ENCODE data around the gene CAMSAP1.

CAMSAP1 gene

DNA sequence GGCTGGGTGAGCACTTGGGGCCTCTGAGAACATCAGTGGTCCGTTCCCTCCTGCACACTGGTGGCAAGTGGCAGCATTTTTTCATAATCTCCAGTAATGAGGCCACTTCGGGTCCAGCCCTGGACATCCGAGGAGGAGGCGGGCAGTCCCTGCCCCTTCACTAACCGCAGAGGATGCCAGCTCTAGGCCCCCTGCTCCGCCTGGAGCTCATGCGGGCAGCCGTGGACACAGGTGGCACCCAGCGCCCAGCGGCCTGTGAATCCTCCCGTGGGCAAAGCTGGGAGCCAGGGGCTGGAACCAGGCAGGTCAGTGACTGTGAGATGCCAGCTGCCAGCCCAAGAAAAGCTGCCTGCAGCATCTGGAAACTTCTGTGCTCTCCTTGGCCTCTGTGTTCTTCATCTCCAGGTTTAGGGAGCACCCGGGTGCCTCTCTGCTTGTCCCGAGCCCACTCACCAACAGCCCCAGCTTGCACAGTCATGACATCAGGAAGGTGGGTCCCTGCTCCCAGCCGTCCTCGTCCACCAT is 112.9 kb downstream of the CAMSAP1 start:
- no peaks in the 10 kb centered on the region for H3K9me3 ChIP-seq (ENCODE audit: insufficient read depth, low read length)
- H2AFZ ChIP-seq (ENCODE audit: low read depth, low read length) = no peak overlapping the region
- H3K36me3 ChIP-seq (replicated peaks; ENCODE audit: low read depth, low read length) = no peaks in the 10 kb centered on the region
- no peaks in the 10 kb centered on the region for H3K27me3 ChIP-seq (ENCODE audit: low read depth, low read length)
- no peak overlapping the region for H3K27ac ChIP-seq (ENCODE audit: low read length)
- no peak overlapping the region for H3K4me2 ChIP-seq (ENCODE audit: low read length)
- H3K4me1 ChIP-seq (ENCODE audit: low read length) = no peaks in the 10 kb centered on the region
- H3K4me3 ChIP-seq (ENCODE audit: low read length) = no peak overlapping the region
- no peaks in the 10 kb centered on the region for H4K20me1 ChIP-seq (ENCODE audit: insufficient read depth, low read length)
- TF ChIP-seq EZH2phosphoT487 (IDR thresholded peaks at IDR 0.05; ENCODE audit: low read depth) = no peak
- no peaks in the 10 kb centered on the region for H3K79me2 ChIP-seq (ENCODE audit: low read length)
- H3K9ac ChIP-seq (ENCODE audit: low read length) = no peak overlapping the region

DNA sequence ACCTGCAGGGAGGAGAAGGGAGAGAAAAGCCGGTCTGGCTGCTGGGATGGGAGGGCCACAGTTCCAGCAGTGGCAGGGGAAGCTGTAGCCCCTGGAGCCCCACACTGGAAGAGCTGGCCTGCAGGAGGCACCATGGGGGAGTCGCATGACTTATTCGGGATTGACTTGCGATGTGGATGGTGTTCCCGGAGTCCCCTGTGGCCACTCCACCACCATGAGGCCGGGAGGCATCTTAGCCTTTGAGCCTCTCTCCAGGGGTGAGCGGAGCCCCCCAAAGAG is 113.3 kb downstream of the CAMSAP1 start:
- Histone ChIP-seq H3K4me1 (ENCODE audit: low read length) (no peaks in the 10 kb centered on the region), H3K36me3 (replicated peaks; ENCODE audit: low read depth, low read length) (no peaks in the 10 kb centered on the region), H3K9me3 (ENCODE audit: insufficient read depth, low read length) (no peaks in the 10 kb centered on the region), H3K4me2 (ENCODE audit: low read length) (no peak overlapping the region), H3K27me3 (ENCODE audit: low read depth, low read length) (no peaks in the 10 kb centered on the region), H3K79me2 (ENCODE audit: low read length) (no peaks in the 10 kb centered on the region), H3K9ac (ENCODE audit: low read length) (no peak overlapping the region), H4K20me1 (ENCODE audit: insufficient read depth, low read length) (no peaks in the 10 kb centered on the region), H2AFZ (ENCODE audit: low read depth, low read length) (no peak overlapping the region), H3K4me3 (ENCODE audit: low read length) (no peak overlapping the region), H3K27ac (ENCODE audit: low read length) (no peak overlapping the region)
- TF ChIP-seq, protein P1, sequence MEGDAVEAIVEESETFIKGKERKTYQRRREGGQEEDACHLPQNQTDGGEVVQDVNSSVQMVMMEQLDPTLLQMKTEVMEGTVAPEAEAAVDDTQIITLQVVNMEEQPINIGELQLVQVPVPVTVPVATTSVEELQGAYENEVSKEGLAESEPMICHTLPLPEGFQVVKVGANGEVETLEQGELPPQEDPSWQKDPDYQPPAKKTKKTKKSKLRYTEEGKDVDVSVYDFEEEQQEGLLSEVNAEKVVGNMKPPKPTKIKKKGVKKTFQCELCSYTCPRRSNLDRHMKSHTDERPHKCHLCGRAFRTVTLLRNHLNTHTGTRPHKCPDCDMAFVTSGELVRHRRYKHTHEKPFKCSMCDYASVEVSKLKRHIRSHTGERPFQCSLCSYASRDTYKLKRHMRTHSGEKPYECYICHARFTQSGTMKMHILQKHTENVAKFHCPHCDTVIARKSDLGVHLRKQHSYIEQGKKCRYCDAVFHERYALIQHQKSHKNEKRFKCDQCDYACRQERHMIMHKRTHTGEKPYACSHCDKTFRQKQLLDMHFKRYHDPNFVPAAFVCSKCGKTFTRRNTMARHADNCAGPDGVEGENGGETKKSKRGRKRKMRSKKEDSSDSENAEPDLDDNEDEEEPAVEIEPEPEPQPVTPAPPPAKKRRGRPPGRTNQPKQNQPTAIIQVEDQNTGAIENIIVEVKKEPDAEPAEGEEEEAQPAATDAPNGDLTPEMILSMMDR (IDR thresholded peaks at IDR 0.05; ENCODE audit: low read depth, low read length) = no peak
- TF ChIP-seq EZH2phosphoT487 (IDR thresholded peaks at IDR 0.05; ENCODE audit: low read depth) = no peak

DNA sequence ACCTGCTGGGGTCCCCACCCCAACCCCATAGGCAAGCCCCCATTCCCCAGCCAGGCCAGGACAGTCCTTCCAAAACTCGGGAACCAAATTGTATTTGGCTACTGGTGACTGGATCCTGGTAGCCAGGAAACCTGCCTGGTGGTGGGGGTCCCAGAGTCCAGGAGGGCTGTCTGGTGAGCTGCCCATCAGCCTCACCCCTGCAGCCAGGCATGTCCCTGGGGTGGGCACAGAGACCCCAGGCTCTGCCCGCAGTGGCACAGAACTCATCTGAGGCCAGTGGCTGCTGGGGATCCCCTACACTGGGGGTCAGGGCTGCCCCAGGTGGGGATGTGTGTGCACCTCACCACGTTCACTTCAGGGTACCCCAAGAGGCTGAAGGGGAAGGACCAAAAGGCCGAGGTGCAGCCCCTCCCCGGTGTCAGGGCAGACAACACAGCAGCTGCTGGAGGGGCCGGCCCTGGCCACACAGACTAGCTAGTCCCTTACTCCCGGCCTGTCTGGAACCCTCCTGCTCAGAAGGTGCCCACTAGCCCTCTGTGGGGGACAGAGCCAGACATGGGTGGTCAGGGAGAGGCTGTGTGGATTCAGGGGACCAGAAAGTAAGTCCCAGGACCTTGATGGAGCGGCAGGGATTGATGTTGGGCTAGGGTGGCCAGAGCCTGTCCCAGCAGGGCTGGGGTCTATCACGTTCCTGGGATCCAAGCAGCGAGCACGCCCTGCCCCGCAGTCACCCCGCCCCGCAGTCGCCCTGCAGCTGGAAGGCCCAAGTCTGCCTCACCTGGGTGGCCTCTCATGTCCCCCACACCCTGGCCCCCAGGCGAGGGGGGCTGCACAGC is 113.9 kb downstream of the CAMSAP1 start:
- H3K27ac ChIP-seq (ENCODE audit: low read length) = no peak overlapping the region
- no peaks in the 10 kb centered on the region for H3K79me2 ChIP-seq (ENCODE audit: low read length)
- no peaks in the 10 kb centered on the region for H4K20me1 ChIP-seq (ENCODE audit: insufficient read depth, low read length)
- no peaks in the 10 kb centered on the region for H3K36me3 ChIP-seq (replicated peaks; ENCODE audit: low read depth, low read length)
- no peak overlapping the region for H3K9ac ChIP-seq (ENCODE audit: low read length)
- no peaks in the 10 kb centered on the region for H3K27me3 ChIP-seq (ENCODE audit: low read depth, low read length)
- H3K4me2 ChIP-seq (ENCODE audit: low read length) = no peak overlapping the region
- no peaks in the 10 kb centered on the region for H3K4me1 ChIP-seq (ENCODE audit: low read length)
- TF ChIP-seq, protein P1 (IDR thresholded peaks at IDR 0.05; ENCODE audit: low read depth, low read length) = no peak
- no peak for TF ChIP-seq EZH2phosphoT487 (IDR thresholded peaks at IDR 0.05; ENCODE audit: low read depth)
- no peak overlapping the region for H2AFZ ChIP-seq (ENCODE audit: low read depth, low read length)
- no peak overlapping the region for H3K4me3 ChIP-seq (ENCODE audit: low read length)
- H3K9me3 ChIP-seq (ENCODE audit: insufficient read depth, low read length) = no peaks in the 10 kb centered on the region

DNA sequence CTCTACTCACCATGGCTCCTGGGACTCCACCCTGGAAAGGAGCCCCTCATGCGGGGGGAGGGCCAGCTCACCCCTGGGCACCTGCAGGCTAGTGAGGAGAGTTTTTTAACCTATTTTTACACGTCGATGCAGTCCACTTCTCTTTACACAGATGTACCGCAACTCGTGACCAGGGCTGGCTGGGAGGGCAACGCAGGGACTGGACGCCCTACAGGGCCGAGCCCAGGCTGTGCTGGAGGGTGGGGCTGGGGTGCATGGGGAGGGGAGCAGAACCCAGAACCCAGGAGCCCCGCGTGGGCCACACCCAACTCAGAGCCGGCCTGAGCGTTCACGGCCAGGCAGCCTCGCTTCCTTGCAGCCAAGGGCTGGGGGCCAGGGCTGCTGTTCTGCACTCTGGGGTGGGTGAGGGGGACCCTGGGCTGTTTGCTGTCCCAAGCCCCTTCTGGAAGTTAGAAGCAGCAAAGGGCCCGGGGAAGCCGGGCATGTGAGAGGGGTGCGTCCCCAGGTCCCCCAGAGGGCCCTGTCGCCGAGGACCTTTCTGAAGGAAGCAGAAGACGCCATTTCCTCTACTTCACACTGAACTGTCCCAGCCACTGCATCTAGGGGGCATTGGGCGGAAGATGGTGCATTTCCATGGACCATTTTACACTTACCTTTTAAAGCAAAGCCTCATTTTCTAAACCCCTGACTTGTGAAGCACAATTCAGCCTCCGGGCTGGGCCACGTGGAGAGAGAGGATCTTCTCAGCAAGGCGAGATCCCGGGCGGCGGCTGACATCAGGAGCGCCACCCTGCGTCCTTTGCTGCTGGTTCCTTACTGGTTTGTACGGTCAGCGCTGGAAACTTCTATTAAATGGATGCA is 114.8 kb downstream of the CAMSAP1 start:
- Histone ChIP-seq H2AFZ (ENCODE audit: low read depth, low read length) (no peak overlapping the region), H3K9me3 (ENCODE audit: insufficient read depth, low read length) (no peaks in the 10 kb centered on the region)
- TF ChIP-seq EZH2phosphoT487 (IDR thresholded peaks at IDR 0.05; ENCODE audit: low read depth) = no peak
- TF ChIP-seq, protein P1 (IDR thresholded peaks at IDR 0.05; ENCODE audit: low read depth, low read length) = no peak

More for the DNA sequence above, 114.8 kb downstream of the CAMSAP1 start:
- no peak overlapping the region for H3K4me2 ChIP-seq (ENCODE audit: low read length)
- no peaks in the 10 kb centered on the region for H4K20me1 ChIP-seq (ENCODE audit: insufficient read depth, low read length)
- H3K27me3 ChIP-seq (ENCODE audit: low read depth, low read length) = no peaks in the 10 kb centered on the region
- no peak overlapping the region for H3K9ac ChIP-seq (ENCODE audit: low read length)
- H3K79me2 ChIP-seq (ENCODE audit: low read length) = no peaks in the 10 kb centered on the region
- no peak overlapping the region for H3K4me3 ChIP-seq (ENCODE audit: low read length)
- H3K36me3 ChIP-seq (replicated peaks; ENCODE audit: low read depth, low read length) = no peaks in the 10 kb centered on the region
- H3K4me1 ChIP-seq (ENCODE audit: low read length) = no peaks in the 10 kb centered on the region
- no peak overlapping the region for H3K27ac ChIP-seq (ENCODE audit: low read length)

Measured in OCI-LY3 (cell line).